Measurements from ENCODE around the gene RAPGEF6.

Gene RAPGEF6

GRCh38 chr5:131579917-131580671 lies 54.9 kb downstream of the RAPGEF6 start:
- ChIA-PET CTCF (interaction anchor here (2.8 kb wide), 1 partner anchor 10 kb away, joined by 9 read pairs; no protein-coding TSS in a partner anchor), POLR2A (interaction anchor here (0.6 kb wide), 1 partner anchor 19 kb away, joined by 4 read pairs; no protein-coding TSS in a partner anchor)
- Histone ChIP-seq H3K4me1 (ENCODE audit: control insufficient read depth, insufficient read depth, low read length) (no peaks in the 10 kb centered on the region), H3K4me3 (ENCODE audit: low read depth, low read length) (no peak overlapping the region), H3K36me3 (ENCODE audit: control insufficient read depth in 2 of 2, insufficient read depth in 1 of 2, low read length in 2 of 2) (peaks cover 0 to 7% of the 10 kb centered on the region in 2 experiments; a peak in 1 of 3 replicates), H3K9me3 (ENCODE audit: control insufficient read depth, insufficient read depth, low read depth, low read length) (no peaks in the 10 kb centered on the region), H3K27ac (ENCODE audit: extremely low read depth, low read depth, low read length) (no peak overlapping the region)
- TF ChIP-seq ZNF24 (tag by site-specific recombination; IDR thresholded peaks at IDR 0.05) (no peak), ZNF202 (tag by site-specific recombination; IDR thresholded peaks at IDR 0.05; ENCODE audit: borderline replicate concordance) (0 out of 2 replicates have a peak, but pooled peaks have one; percentile 42), BCL6B (tag by site-specific recombination; IDR thresholded peaks at IDR 0.05) (no peak), ZNF23 (tag by site-specific recombination; IDR thresholded peaks at IDR 0.05; ENCODE audit: borderline replicate concordance) (no peak), ZNF398 (tag by site-specific recombination; IDR thresholded peaks at IDR 0.05) (no peak)

- POLR2A ChIA-PET, result no interaction called here
- no peak overlapping the region for H3K4me3 ChIP-seq (ENCODE audit: low read depth, low read length)
- CTCF ChIA-PET, result interaction anchor here (0.6 kb wide), 1 partner anchor 14 kb away, joined by 3 read pairs; no protein-coding TSS in a partner anchor
- no peaks in the 10 kb centered on the region for H3K9me3 ChIP-seq (ENCODE audit: control insufficient read depth, insufficient read depth, low read depth, low read length)
- peaks cover 0 to 5% of the 10 kb centered on the region in 2 experiments; a peak in 1 of 3 replicates for H3K36me3 ChIP-seq (ENCODE audit: control insufficient read depth in 2 of 2, insufficient read depth in 1 of 2, low read length in 2 of 2)
- H3K4me1 ChIP-seq (ENCODE audit: control insufficient read depth, insufficient read depth, low read length), result no peaks in the 10 kb centered on the region
- TF ChIP-seq ZNF600 (tag by site-specific recombination; IDR thresholded peaks at IDR 0.05) (no peak), ZNF426 (tag by site-specific recombination; IDR thresholded peaks at IDR 0.05) (no peak), ZNF544 (tag by site-specific recombination; IDR thresholded peaks at IDR 0.05) (no peak), ZNF785 (tag by site-specific recombination; IDR thresholded peaks at IDR 0.05) (no peak), ZNF768 (tag by site-specific recombination; IDR thresholded peaks at IDR 0.05) (no peak), ZNF221 (tag by site-specific recombination; IDR thresholded peaks at IDR 0.05; ENCODE audit: borderline replicate concordance) (no peak), ZBTB8A (tag by site-specific recombination; IDR thresholded peaks at IDR 0.05) (no peak), ZNF335 (tag by site-specific recombination; conservative IDR thresholded peaks at IDR 0.05) (no peak), ZNF138 (tag by site-specific recombination; IDR thresholded peaks at IDR 0.05; ENCODE audit: borderline replicate concordance) (no peak), ZNF354C (tag by site-specific recombination; IDR thresholded peaks at IDR 0.05; ENCODE audit: borderline replicate concordance, low read depth) (no peak), MYNN (tag by site-specific recombination; IDR thresholded peaks at IDR 0.05; ENCODE audit: borderline replicate concordance) (no peak), YY2 (tag by site-specific recombination; IDR thresholded peaks at IDR 0.05) (no peak)
- no peak overlapping the region for H3K27ac ChIP-seq (ENCODE audit: extremely low read depth, low read depth, low read length)
These were observed 59.3 kb downstream of the RAPGEF6 start for GRCh38 chr5:131575660-131576227.

GRCh38 chr5:131571669-131572168 lies 63.3 kb downstream of the RAPGEF6 start:
- Histone ChIP-seq H3K27ac (ENCODE audit: extremely low read depth, low read depth, low read length) (no peak overlapping the region), H3K9me3 (ENCODE audit: control insufficient read depth, insufficient read depth, low read depth, low read length) (no peaks in the 10 kb centered on the region), H3K4me3 (ENCODE audit: low read depth, low read length) (no peak overlapping the region), H3K4me1 (ENCODE audit: control insufficient read depth, insufficient read depth, low read length) (no peaks in the 10 kb centered on the region), H3K36me3 (ENCODE audit: control insufficient read depth in 2 of 2, insufficient read depth in 1 of 2, low read length in 2 of 2) (no peaks in the 10 kb centered on the region)
- ChIA-PET CTCF (interaction anchor here (1.1 kb wide), 1 partner anchor 17 kb away, joined by 3 read pairs; no protein-coding TSS in a partner anchor), POLR2A (no interaction called here)
- TF ChIP-seq ZNF510 (tag by site-specific recombination; IDR thresholded peaks at IDR 0.05; ENCODE audit: insufficient replicate concordance) (no peak), ZSCAN16 (tag by site-specific recombination; IDR thresholded peaks at IDR 0.05) (no peak), SETDB1 (IDR thresholded peaks at IDR 0.05; ENCODE audit: insufficient read length, low read length) (peak; percentile 29), ZNF621 (tag by site-specific recombination; IDR thresholded peaks at IDR 0.05) (no peak), ZNF280D (tag by site-specific recombination; IDR thresholded peaks at IDR 0.05) (no peak), ZNF585B (tag by site-specific recombination; IDR thresholded peaks at IDR 0.05) (no peak), ZNF223 (tag by site-specific recombination; IDR thresholded peaks at IDR 0.05) (no peak), YY2 (tag by site-specific recombination; IDR thresholded peaks at IDR 0.05) (no peak)

All from HEK293 (cell line).